ENCODE data around the gene KCNK10. TPM values are rescaled to one million over a fixed set of nuclear protein-coding genes. Genes with fewer than 3 reads are reported as not detected.

The KCNK10 gene
- total RNA-seq, 1 donor from 2014 or later = 0.24 TPM

GRCh38 chr14:88199882-88200281 is 123.2 kb downstream of the KCNK10 start:
- TF ChIP-seq CTCF (IDR thresholded peaks at IDR 0.05; ENCODE audit: unreplicated experiment) = no peak
- Mint-ChIP-seq H3K4me3 (ENCODE audit: low read depth) (no peak overlapping the region), H3K9me3 (ENCODE audit: low read depth) (no peaks in the 10 kb centered on the region), H3K36me3 (ENCODE audit: insufficient read depth) (no peaks in the 10 kb centered on the region), H3K4me1 (ENCODE audit: low read depth) (peaks cover 17% of the 10 kb centered on the region), H3K27ac (no peak overlapping the region), H3K27me3 (peaks cover 28% of the 10 kb centered on the region)
- DNase-seq (ENCODE audit: low spot score, unreplicated experiment) = no peak

DNA sequence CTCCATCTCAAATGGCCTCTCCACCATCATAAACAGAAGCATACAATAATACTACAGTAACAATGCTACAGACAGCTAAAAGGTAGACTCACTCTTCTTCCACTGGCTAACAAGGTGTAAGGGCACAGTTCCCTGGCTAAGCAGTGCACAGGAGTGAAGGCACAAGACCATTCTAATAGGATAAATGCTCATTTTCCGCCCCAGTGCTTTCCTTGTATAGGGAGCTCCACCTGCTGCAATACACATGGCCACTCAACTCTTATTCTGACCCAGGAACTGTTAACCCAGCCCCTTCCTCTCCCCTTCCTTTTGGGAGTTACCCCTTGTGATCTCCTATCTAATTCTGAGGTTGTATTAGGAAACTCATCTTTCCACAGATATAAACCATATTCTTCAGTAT is 124.6 kb downstream of the KCNK10 start:
- no peak for TF ChIP-seq CTCF (IDR thresholded peaks at IDR 0.05; ENCODE audit: unreplicated experiment)
- no peak overlapping the region for H3K27ac Mint-ChIP-seq
- DNase-seq (ENCODE audit: low spot score, unreplicated experiment) = no peak
- H3K27me3 Mint-ChIP-seq = peaks cover 34% of the 10 kb centered on the region
- no peak overlapping the region for H3K4me3 Mint-ChIP-seq (ENCODE audit: low read depth)
- no peaks in the 10 kb centered on the region for H3K36me3 Mint-ChIP-seq (ENCODE audit: insufficient read depth)
- H3K4me1 Mint-ChIP-seq (ENCODE audit: low read depth) = peaks cover 20% of the 10 kb centered on the region
- no peaks in the 10 kb centered on the region for H3K9me3 Mint-ChIP-seq (ENCODE audit: low read depth)

- H3K36me3 Mint-ChIP-seq (ENCODE audit: insufficient read depth) = no peaks in the 10 kb centered on the region
- no peak overlapping the region for H3K4me3 Mint-ChIP-seq (ENCODE audit: low read depth)
- no peak overlapping the region for H3K27ac Mint-ChIP-seq
- no peak for TF ChIP-seq CTCF (IDR thresholded peaks at IDR 0.05; ENCODE audit: unreplicated experiment)
- H3K27me3 Mint-ChIP-seq = peaks cover 37% of the 10 kb centered on the region
- DNase-seq (ENCODE audit: low spot score, unreplicated experiment) = no peak
- no peaks in the 10 kb centered on the region for H3K9me3 Mint-ChIP-seq (ENCODE audit: low read depth)
- H3K4me1 Mint-ChIP-seq (ENCODE audit: low read depth) = peaks cover 20% of the 10 kb centered on the region
These were observed 126.1 kb downstream of the KCNK10 start for GRCh38 chr14:88196925-88197324.

GRCh38 chr14:88196116-88196890 is 126.8 kb downstream of the KCNK10 start:
- no peak for DNase-seq (ENCODE audit: low spot score, unreplicated experiment)
- no peaks in the 10 kb centered on the region for H3K36me3 Mint-ChIP-seq (ENCODE audit: insufficient read depth)
- H3K27me3 Mint-ChIP-seq = peaks cover 40% of the 10 kb centered on the region
- no peak overlapping the region for H3K27ac Mint-ChIP-seq
- peaks cover 24% of the 10 kb centered on the region for H3K4me1 Mint-ChIP-seq (ENCODE audit: low read depth)
- no peak overlapping the region for H3K4me3 Mint-ChIP-seq (ENCODE audit: low read depth)
- no peak for TF ChIP-seq CTCF (IDR thresholded peaks at IDR 0.05; ENCODE audit: unreplicated experiment)
- H3K9me3 Mint-ChIP-seq (ENCODE audit: low read depth) = no peaks in the 10 kb centered on the region

GRCh38 chr14:88195676-88196075 is 127.4 kb downstream of the KCNK10 start:
- DNase-seq (ENCODE audit: low spot score, unreplicated experiment) = no peak
- H3K4me3 Mint-ChIP-seq (ENCODE audit: low read depth) = no peak overlapping the region

More at GRCh38 chr14:88195676-88196075, 127.4 kb downstream of the KCNK10 start:
- Mint-ChIP-seq H3K27me3 (peaks cover 41% of the 10 kb centered on the region), H3K4me1 (ENCODE audit: low read depth) (peaks cover 26% of the 10 kb centered on the region), H3K9me3 (ENCODE audit: low read depth) (no peaks in the 10 kb centered on the region), H3K27ac (no peak overlapping the region), H3K36me3 (ENCODE audit: insufficient read depth) (no peaks in the 10 kb centered on the region)
- TF ChIP-seq CTCF (IDR thresholded peaks at IDR 0.05; ENCODE audit: unreplicated experiment) = no peak

Measured in progenitor cell of endocrine pancreas (in vitro differentiated cells).